GM20000 (cell line): ENCODE data around the gene FNTB.

Experiments
- DNase-seq: peaks from one replicate; pipeline ENCODE4 v3.0.0; 2012; ENCODE audit warnings: low spot score
- CTCF ChIP-seq: IDR thresholded peaks from 2 replicates; pipeline ENCODE4 v1.5.1; 2012; ENCODE audit warnings: mild to moderate bottlenecking, control low read depth; ENCODE audit errors: extremely low read depth, missing control alignments

FNTB gene

GRCh38 chr14:64963611-64964010, 23.1 kb upstream of the FNTB start:
- TF ChIP-seq CTCF: no peak
- no peak for DNase-seq

GRCh38 chr14:64965356-64966000, 21.2 kb upstream of the FNTB start:
- no peak for DNase-seq

GRCh38 chr14:64966976-64967375, 19.7 kb upstream of the FNTB start:
- no peak for DNase-seq
- no peak for TF ChIP-seq CTCF

More at GRCh38 chr14:64965356-64966000, 21.2 kb upstream of the FNTB start:
- TF ChIP-seq CTCF: no peak

- no peak for TF ChIP-seq CTCF
- no peak for DNase-seq
Observed at GRCh38 chr14:64968167-64968566, 18.5 kb upstream of the FNTB start.

GRCh38 chr14:64968651-64969050, 18.0 kb upstream of the FNTB start:
- no peak for TF ChIP-seq CTCF
- DNase-seq: no peak

- DNase-seq: no peak
- no peak for TF ChIP-seq CTCF
Observed at GRCh38 chr14:64970041-64970440, 16.7 kb upstream of the FNTB start.

GRCh38 chr14:64970776-64971477, 15.8 kb upstream of the FNTB start:
- no peak for TF ChIP-seq CTCF
- DNase-seq: no peak
